ENCODE measurements around the gene WFIKKN1.

WFIKKN1 gene

GRCh38 chr16:680625-680945 lies 49.8 kb downstream of the WFIKKN1 start:
- POLR2A ChIA-PET: interaction anchor here (0.9 to 5.4 kb wide), 10 partner anchors 9 to 108 kb away, joined by 3 to 57 read pairs (median 4); partner anchors contain the start of genes ANTKMT, CHTF18, RHOT2 and RPUSD1
- CTCF ChIA-PET: no interaction called here
- peaks cover 14% of the 10 kb centered on the region; the same call in 1 of the 2 replicates for H3K4me1 ChIP-seq (ENCODE audit: control insufficient read depth, insufficient read depth, low read length)
- H3K9me3 ChIP-seq (ENCODE audit: control insufficient read depth, insufficient read depth, low read depth, low read length): no peaks in the 10 kb centered on the region
- no peak for TF ChIP-seq PRDM1 (tag by site-specific recombination; IDR thresholded peaks at IDR 0.05)
- no peak for TF ChIP-seq SETDB1 (IDR thresholded peaks at IDR 0.05; ENCODE audit: insufficient read length, low read length)
- no peak for TF ChIP-seq ZNF645 (tag by site-specific recombination; IDR thresholded peaks at IDR 0.05)
- TF ChIP-seq ZNF596 (tag by site-specific recombination; IDR thresholded peaks at IDR 0.05): no peak
- TF ChIP-seq ZSCAN30 (tag by site-specific recombination; IDR thresholded peaks at IDR 0.05): no peak
- no peak for TF ChIP-seq SALL2 (tag by site-specific recombination; IDR thresholded peaks at IDR 0.05; ENCODE audit: borderline replicate concordance)
- TF ChIP-seq KLF17 (tag by site-specific recombination; IDR thresholded peaks at IDR 0.05): no peak
- no peak for TF ChIP-seq ZNF10 (tag by site-specific recombination; IDR thresholded peaks at IDR 0.05)
- TF ChIP-seq INSM2 (tag by site-specific recombination; IDR thresholded peaks at IDR 0.05): no peak
- TF ChIP-seq ZNF571 (tag by site-specific recombination; IDR thresholded peaks at IDR 0.05): no peak
- TF ChIP-seq ZNF514 (tag by site-specific recombination; IDR thresholded peaks at IDR 0.05): no peak
- TF ChIP-seq ZNF114 (tag by site-specific recombination; IDR thresholded peaks at IDR 0.05): no peak
- no peak for TF ChIP-seq KLF10 (tag by site-specific recombination; IDR thresholded peaks at IDR 0.05)
- TF ChIP-seq ZNF311 (tag by site-specific recombination; IDR thresholded peaks at IDR 0.05; ENCODE audit: borderline replicate concordance): no peak
- no peak for TF ChIP-seq ZNF366 (tag by site-specific recombination; conservative IDR thresholded peaks at IDR 0.05)
- no peak for TF ChIP-seq TRIM28 (IDR thresholded peaks at IDR 0.05; ENCODE audit: borderline replicate concordance, low read length)
- no peak for TF ChIP-seq ZNF302 (tag by site-specific recombination; IDR thresholded peaks at IDR 0.05; ENCODE audit: low read depth)
- peaks cover 3 to 42% of the 10 kb centered on the region in 2 experiments; a peak in 1 of 3 replicates for H3K36me3 ChIP-seq (ENCODE audit: control insufficient read depth in 2 of 2, insufficient read depth in 1 of 2, low read length in 2 of 2)
- peak overlapping the region; percentile 82 for H3K4me3 ChIP-seq (ENCODE audit: low read depth, low read length)
- H3K27ac ChIP-seq (ENCODE audit: extremely low read depth, low read depth, low read length): peak overlapping the region; percentile 97

- ChIA-PET CTCF (interaction anchor here (0.6 to 1.1 kb wide), 4 partner anchors 14 to 376 kb away, joined by 3 to 5 read pairs (median 4); no protein-coding TSS in a partner anchor), POLR2A (interaction anchor here (0.6 to 5.4 kb wide), 10 partner anchors 7 to 131 kb away, joined by 3 to 57 read pairs (median 5); partner anchors contain the start of genes ANTKMT, RHOT2, WDR24 and WDR90)
- TF ChIP-seq ZFP37 (tag by site-specific recombination; IDR thresholded peaks at IDR 0.05) (peak; percentile 48; the same call in 1 of the 2 replicates), ZNF341 (tag by site-specific recombination; IDR thresholded peaks at IDR 0.05; ENCODE audit: low read depth) (peak; percentile 83), HOXD13 (CRISPR knock-in tag; IDR thresholded peaks at IDR 0.05; ENCODE audit: borderline replicate concordance) (0 out of 2 replicates have a peak, but pooled peaks have one; percentile 11), ZNF600 (tag by site-specific recombination; IDR thresholded peaks at IDR 0.05) (peak; percentile 61; the same call in 1 of the 2 replicates), ZNF133 (tag by site-specific recombination; IDR thresholded peaks at IDR 0.05) (no peak), TSHZ1 (tag by site-specific recombination; IDR thresholded peaks at IDR 0.05; ENCODE audit: borderline replicate concordance) (no peak), YY2 (tag by site-specific recombination; IDR thresholded peaks at IDR 0.05) (no peak), ZNF623 (tag by site-specific recombination; IDR thresholded peaks at IDR 0.05) (no peak), SP7 (tag by site-specific recombination; IDR thresholded peaks at IDR 0.05) (0 out of 2 replicates have a peak, but pooled peaks have one; percentile 9), KLF7 (tag by site-specific recombination; IDR thresholded peaks at IDR 0.05; ENCODE audit: borderline replicate concordance) (no peak), ZBTB48 (tag by site-specific recombination; IDR thresholded peaks at IDR 0.05) (0 out of 2 replicates have a peak, but pooled peaks have one; percentile 42), ZNF560 (tag by site-specific recombination; IDR thresholded peaks at IDR 0.05; ENCODE audit: borderline replicate concordance) (no peak)
Measured at GRCh38 chr16:680967-681745, 50.4 kb downstream of the WFIKKN1 start.

More at GRCh38 chr16:680967-681745, 50.4 kb downstream of the WFIKKN1 start:
- Histone ChIP-seq H3K36me3 (ENCODE audit: control insufficient read depth in 2 of 2, insufficient read depth in 1 of 2, low read length in 2 of 2) (peaks cover 3 to 48% of the 10 kb centered on the region in 2 experiments; a peak in 1 of 3 replicates), H3K4me3 (ENCODE audit: low read depth, low read length) (peak overlapping the region; percentile 82), H3K9me3 (ENCODE audit: control insufficient read depth, insufficient read depth, low read depth, low read length) (no peaks in the 10 kb centered on the region), H3K4me1 (ENCODE audit: control insufficient read depth, insufficient read depth, low read length) (peaks cover 14% of the 10 kb centered on the region; the same call in 1 of the 2 replicates), H3K27ac (ENCODE audit: extremely low read depth, low read depth, low read length) (peak overlapping the region; percentile 97)

Measured in HEK293 (cell line).